Raji (cell line): ENCODE measurements around the gene KIAA1191.

ENCODE experiments used
- POLR2A ChIP-seq: IDR thresholded peaks from 2 replicates; pipeline ENCODE4 v1.6.1; 2011; ENCODE audit warnings: low read depth, low read length, control low read depth; ENCODE audit not compliant: insufficient read depth

KIAA1191 gene

GRCh38 chr5:176382721-176383120, 21.2 kb upstream of the KIAA1191 start:
- no peak for TF ChIP-seq POLR2A

DNA sequence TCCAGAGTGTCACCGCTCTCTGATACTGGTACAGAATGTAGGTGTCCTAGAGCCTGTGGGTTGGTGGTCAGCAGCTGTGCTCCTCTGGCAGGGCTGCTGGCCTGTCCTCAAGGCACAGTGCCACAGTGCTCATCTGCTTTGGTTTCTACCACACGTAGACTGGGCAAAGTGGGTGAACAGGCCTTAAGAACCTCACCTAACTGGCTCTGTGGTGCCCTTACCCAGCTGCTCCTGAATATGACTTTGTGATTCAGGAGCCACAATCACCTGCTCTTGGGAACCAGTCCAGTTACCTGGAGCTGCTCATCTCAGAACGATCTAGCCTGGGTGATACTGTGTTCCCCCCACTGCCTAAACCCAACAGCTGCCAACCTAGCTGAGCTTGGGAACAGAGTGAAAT, 20.4 kb upstream of the KIAA1191 start:
- TF ChIP-seq POLR2A, result no peak

DNA sequence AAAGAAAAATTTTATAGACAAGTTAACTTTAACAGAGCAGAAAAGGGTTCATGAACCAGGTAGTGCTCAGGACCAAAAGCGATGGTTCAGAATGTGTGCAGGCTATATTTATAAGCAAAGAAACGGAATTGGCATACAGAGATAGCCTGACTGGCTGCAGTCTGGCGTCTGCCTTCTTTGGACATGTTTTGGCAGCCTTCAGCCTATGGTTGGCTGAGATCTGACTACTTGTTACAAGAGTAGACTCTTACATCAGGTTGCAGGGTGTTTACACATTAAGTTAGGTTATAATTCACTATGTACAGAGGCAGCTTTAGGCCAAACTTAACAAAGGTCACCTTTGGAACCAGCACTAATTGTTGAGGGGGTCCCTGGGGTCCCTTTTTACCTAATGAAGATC, 19.9 kb upstream of the KIAA1191 start:
- TF ChIP-seq POLR2A, result no peak

- TF ChIP-seq POLR2A, result no peak
Measured at GRCh38 chr5:176379881-176380280, 18.3 kb upstream of the KIAA1191 start.

- TF ChIP-seq POLR2A, result no peak
Measured at GRCh38 chr5:176373100-176373818, 11.7 kb upstream of the KIAA1191 start.

GRCh38 chr5:176371621-176372539, 10.3 kb upstream of the KIAA1191 start:
- no peak for TF ChIP-seq POLR2A

GRCh38 chr5:176369934-176370711, 8.6 kb upstream of the KIAA1191 start:
- TF ChIP-seq POLR2A, result no peak

DNA sequence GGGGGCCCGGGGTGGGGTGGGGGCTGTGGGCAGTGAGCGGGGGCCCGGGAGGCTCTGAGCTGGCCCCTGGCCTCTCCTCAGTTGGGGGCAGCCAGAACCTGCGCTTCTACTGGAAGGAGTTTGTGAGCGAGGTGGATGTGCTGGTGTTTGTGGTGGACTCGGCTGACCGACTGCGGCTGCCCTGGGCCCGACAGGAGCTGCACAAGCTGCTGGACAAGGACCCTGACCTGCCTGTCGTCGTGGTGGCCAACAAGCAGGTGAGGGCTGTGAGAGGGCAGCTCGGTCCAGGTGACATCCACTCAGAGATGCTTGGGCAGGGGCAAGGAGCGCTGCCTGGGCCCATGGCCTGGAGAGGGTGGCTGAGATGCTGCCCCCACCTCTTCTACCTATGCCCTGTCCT, 7.2 kb upstream of the KIAA1191 start:
- TF ChIP-seq POLR2A, result no peak

GRCh38 chr5:176366232-176366894, 4.8 kb upstream of the KIAA1191 start:
- no peak for TF ChIP-seq POLR2A

DNA sequence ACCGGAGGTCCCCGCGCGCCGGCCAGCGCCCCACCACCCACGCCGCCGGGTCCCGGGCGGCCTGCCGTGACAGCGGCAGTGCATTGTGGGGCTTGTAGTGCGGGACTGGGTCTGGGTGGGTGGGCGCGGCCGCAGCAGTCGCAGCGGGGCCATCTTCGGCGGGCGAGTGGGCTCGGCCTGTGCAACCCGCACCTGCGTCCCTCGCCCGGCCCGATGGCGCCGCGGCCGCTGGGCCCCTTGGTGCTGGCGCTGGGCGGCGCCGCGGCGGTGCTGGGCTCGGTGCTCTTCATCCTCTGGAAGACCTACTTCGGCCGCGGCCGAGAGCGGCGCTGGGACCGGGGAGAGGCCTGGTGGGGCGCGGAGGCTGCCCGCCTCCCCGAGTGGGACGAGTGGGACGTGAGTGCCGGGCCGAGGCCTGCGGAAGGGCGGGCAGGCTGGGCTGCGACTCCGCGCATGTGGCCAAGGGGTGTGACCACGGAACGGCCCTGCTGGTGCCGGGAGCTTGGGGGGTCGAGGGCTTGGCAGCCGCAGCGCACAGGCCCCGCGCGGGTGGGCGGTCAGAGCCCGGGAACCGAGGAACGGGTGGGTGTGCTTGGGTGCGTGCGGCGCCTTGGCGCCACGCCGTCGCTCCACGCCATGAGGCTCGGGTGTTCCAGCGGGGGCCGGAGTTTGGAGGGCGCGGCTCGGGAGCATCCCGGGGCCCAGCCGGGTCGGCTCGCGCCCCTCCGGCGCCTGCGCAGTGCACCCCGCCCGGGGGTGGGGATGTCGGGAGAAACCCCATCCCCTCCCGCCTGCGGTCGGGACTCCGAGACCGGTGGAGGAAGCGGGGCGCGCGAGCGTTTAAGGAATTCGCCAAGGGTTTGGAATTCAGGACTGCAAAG, 4.0 kb upstream of the KIAA1191 start, which contains the start of gene ARL10:
Gene ARL10 (plus strand): TSS at position 137 of the 881 bp plus-strand sequence. CDS start 77 bp downstream, at position 214.
- no peak for TF ChIP-seq POLR2A

GRCh38 chr5:176364765-176365350, 3.3 kb upstream of the KIAA1191 start:
- TF ChIP-seq POLR2A, result no peak

DNA sequence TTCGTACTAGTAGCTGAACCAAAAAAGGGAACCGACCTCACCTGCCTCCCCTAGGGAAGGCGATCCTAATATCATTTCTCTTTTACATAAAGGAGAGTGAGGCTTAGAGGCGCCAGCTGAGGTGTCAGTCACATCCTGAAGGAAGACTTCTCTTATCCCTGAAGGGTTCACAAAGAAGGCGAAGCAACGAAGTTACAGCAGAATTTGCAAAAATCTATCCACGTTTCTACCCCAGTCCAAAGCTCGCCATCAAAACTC, 598 bp upstream of the KIAA1191 start:
- TF ChIP-seq POLR2A, result no peak

- no peak for TF ChIP-seq POLR2A
Measured at GRCh38 chr5:176360894-176361436, 599 bp downstream of the KIAA1191 start.
